Measurements from ENCODE around the gene SRGAP1. TPM values are rescaled to one million over a fixed set of nuclear protein-coding genes. Genes with fewer than 3 reads are reported as not detected.

Gene SRGAP1
- total and polyA plus RNA-seq, 9 of the 15 experiments (the other 6 are each of a cell fraction or from before 2014, with no cell fraction given), result 0.01 to 0.13 (median 0.04) TPM; not detected in 3

- Histone ChIP-seq H3K27me3 (ENCODE audit: control insufficient read depth in 2 of 2, insufficient read depth in 2 of 2, low read length in 2 of 2) (peaks cover 4 to 24% of the 10 kb centered on the region in 2 experiments; a peak in 4 of 5 replicates), H2AFZ (ENCODE audit: low read depth, low read length) (no peak overlapping the region), H3K79me2 (ENCODE audit: control insufficient read depth, insufficient read depth, low read length) (no peaks in the 10 kb centered on the region), H3K9me1 (ENCODE audit: control insufficient read depth, insufficient read depth, low read length) (no peaks in the 10 kb centered on the region), H3K4me3 (no peak overlapping the region), H3K4me2 (ENCODE audit: insufficient read depth, low read length) (no peak overlapping the region), H4K20me1 (replicated peaks; ENCODE audit: control insufficient read depth, insufficient read depth, low read length) (no peaks in the 10 kb centered on the region), H3K27ac (ENCODE audit: extremely low read depth, low read depth, low read length) (no peak overlapping the region), H3K9ac (ENCODE audit: insufficient read depth in 1 of 2, low read depth in 2 of 2, low read length in 2 of 2) (no peak overlapping the region), H3K36me3 (ENCODE audit: control insufficient read depth, insufficient read depth, low read length) (no peaks in the 10 kb centered on the region), H3K9me3 (replicated peaks; ENCODE audit: control insufficient read depth, insufficient read depth, low read depth, low read length) (no peaks in the 10 kb centered on the region), H3K4me1 (replicated peaks in 1 of 2; ENCODE audit: control insufficient read depth in 2 of 2, insufficient read depth in 2 of 2, low read length in 2 of 2) (peaks cover 0 to 5% of the 10 kb centered on the region in 2 experiments; a peak in 1 of 5 replicates)
- ATAC-seq, result no peak
- intact Hi-C loops (cut with micrococcal nuclease), result no loop called here
- ChIA-PET CTCF (ENCODE audit: low intra/inter-chr PET ratio) (no interaction called here), POLR2A (no interaction called here)
- no peak for FAIRE-seq
- BruUV-seq (replicated peaks), result no TSS peak
- DNase-seq (ENCODE audit: extremely low read depth in 1 of 4, low spot score in 3 of 4), result no peak
- in situ Hi-C loops (cut with MboI), result loop anchor here (25.0 kb wide), 1 partner anchor 408 kb away; no protein-coding TSS in a partner anchor
- WGBS (ENCODE audit: insufficient coverage, low coverage, missing lambda C conversion rate), result 0% methylated on average over 1 of the region's 1 CpG
- TF ChIP-seq BRF1 (IDR thresholded peaks at IDR 0.05; ENCODE audit: borderline replicate concordance, extremely low read depth, insufficient read length) (no peak), ZNF512 (tag; IDR thresholded peaks at IDR 0.05) (no peak), E2F6 (IDR thresholded peaks at IDR 0.05; ENCODE audit: borderline replicate concordance in 1 of 2, extremely low read depth in 1 of 2, insufficient read depth in 1 of 2, insufficient read length in 1 of 2, low read depth in 1 of 2, low read length in 1 of 2, poor library complexity in 1 of 2, severe bottlenecking in 1 of 2) (no peak), NKRF (IDR thresholded peaks at IDR 0.05; ENCODE audit: borderline replicate concordance) (no peak), ID3 (CRISPR knock-in tag; IDR thresholded peaks at IDR 0.05) (no peak), ID3 (tag; IDR thresholded peaks at IDR 0.05) (no peak), RBM39 (optimal IDR thresholded peaks at IDR 0.05; ENCODE audit: low read depth, low read length) (no peak), PHTF2 (CRISPR knock-in tag; IDR thresholded peaks at IDR 0.05) (no peak), BDP1 (IDR thresholded peaks at IDR 0.05; ENCODE audit: insufficient read depth, insufficient read length) (no peak), ZNF165 (CRISPR knock-in tag; IDR thresholded peaks at IDR 0.05; ENCODE audit: borderline replicate concordance) (no peak), MEIS2 (IDR thresholded peaks at IDR 0.05; ENCODE audit: partially characterized antibody) (no peak), HMGXB4 (CRISPR knock-in tag; IDR thresholded peaks at IDR 0.05) (no peak), ATF4 (CRISPR knock-in tag; IDR thresholded peaks at IDR 0.05) (no peak), CHCHD3 (CRISPR knock-in tag; IDR thresholded peaks at IDR 0.05) (no peak)
Measured at GRCh38 chr12:63820427-63820826, 24.1 kb upstream of the SRGAP1 start.

All from K562 (cell line).